Neural cell (in vitro differentiated cells): ENCODE results near the gene ME1.

Experiments used
- CTCF ChIP-seq: fragments of 450-650 bp; IDR thresholded peaks from 2 replicates; pipeline ENCODE4 v1.5.1; 2014; ENCODE audit warnings: antibody characterized with exemption, mild to moderate bottlenecking, moderate library complexity; ENCODE audit not compliant: poor library complexity, severe bottlenecking
- EZH2 ChIP-seq: fragments of 200-600, 300-800 bp; shearing (Covaris generic), sonication (generic); IDR thresholded peaks from 2 replicates; pipeline ENCODE4 v1.6.1; 2014; ENCODE audit warnings: antibody characterized with exemption, low read length, borderline replicate concordance, mild to moderate bottlenecking; ENCODE audit not compliant: insufficient read depth, poor library complexity, severe bottlenecking
- MXI1 ChIP-seq: fragments of 450-650 bp; conservative IDR thresholded peaks from 2 replicates; pipeline ENCODE4 v1.6.1; 2014; ENCODE audit warnings: antibody characterized with exemption, mild to moderate bottlenecking; ENCODE audit not compliant: poor library complexity, severe bottlenecking
- POLR2AphosphoS5 ChIP-seq: IDR thresholded peaks from 2 replicates; pipeline ENCODE4 v1.6.1; 2012
- RAD21 ChIP-seq: fragments of 450-650 bp; conservative IDR thresholded peaks from 2 replicates; pipeline ENCODE4 v1.6.1; 2014; ENCODE audit warnings: antibody characterized with exemption, mild to moderate bottlenecking, moderate library complexity
- REST ChIP-seq: IDR thresholded peaks from 2 replicates; pipeline ENCODE4 v1.6.1; 2012; ENCODE audit warnings: borderline replicate concordance
- TAF1 ChIP-seq: IDR thresholded peaks from 2 replicates; pipeline ENCODE4 v1.6.1; 2012; ENCODE audit warnings: low read depth

- no peak for TF ChIP-seq CTCF
- no peak for TF ChIP-seq REST
- TF ChIP-seq RAD21: no peak
- no peak for TF ChIP-seq TAF1
- TF ChIP-seq MXI1: no peak
- TF ChIP-seq EZH2: no peak
- TF ChIP-seq POLR2AphosphoS5: no peak
These were observed 159.7 kb downstream of the ME1 start for GRCh38 chr6:83270971-83271719.
